Mesendoderm (in vitro differentiated cells): Measurements from ENCODE around the gene ZC3HAV1L.

Experiments used
- DNase-seq: peaks from one replicate; pipeline ENCODE4 v3.0.0; 2013
- H2AK5ac ChIP-seq: 2 replicates; pipeline ENCODE4 v1.6.1; 2013; ENCODE audit warnings: low read length, inconsistent platforms
- H2BK120ac ChIP-seq: 2 replicates; pipeline ENCODE4 v1.6.1; 2013; ENCODE audit warnings: low read depth, mild to moderate bottlenecking, low read length, moderate library complexity, mixed read lengths
- H2BK15ac ChIP-seq: replicated peaks from 2 replicates; pipeline ENCODE4 v1.6.1; 2013; ENCODE audit warnings: low read depth, mild to moderate bottlenecking, moderate library complexity
- H2BK5ac ChIP-seq: 2 replicates; pipeline ENCODE4 v1.6.1; 2013; ENCODE audit warnings: low read length, inconsistent platforms
- H3K18ac ChIP-seq: 2 replicates; pipeline ENCODE4 v1.6.1; 2013; ENCODE audit warnings: mild to moderate bottlenecking, low read length, mixed read lengths
- H3K23ac ChIP-seq: one replicate; pipeline ENCODE4 v1.6.1; 2013; ENCODE audit warnings: low read length
- H3K27ac ChIP-seq: 2 replicates; pipeline ENCODE4 v1.5.1; 2013; ENCODE audit warnings: low read depth, mild to moderate bottlenecking, inconsistent platforms, low read length, moderate library complexity
- H3K27me3 ChIP-seq: 2 replicates; pipeline ENCODE4 v1.6.1; 2013; ENCODE audit warnings: low read length, control low read depth, mild to moderate bottlenecking, inconsistent platforms; ENCODE audit not compliant: insufficient read depth, poor library complexity
- H3K36me3 ChIP-seq: 2 replicates; pipeline ENCODE4 v1.6.1; 2013; ENCODE audit warnings: low read length, inconsistent platforms; ENCODE audit not compliant: control insufficient read depth, insufficient read depth
- H3K4ac ChIP-seq: one replicate; pipeline ENCODE4 v1.6.1; 2013; ENCODE audit warnings: low read depth, mild to moderate bottlenecking, low read length, moderate library complexity
- H3K4me1 ChIP-seq: 2 replicates; pipeline ENCODE4 v1.6.1; 2013; ENCODE audit warnings: low read depth, low read length, inconsistent platforms; ENCODE audit not compliant: control insufficient read depth
- H3K4me2 ChIP-seq: 2 replicates; pipeline ENCODE4 v1.6.1; 2013; ENCODE audit warnings: low read length
- H3K4me3 ChIP-seq: 2 replicates; pipeline ENCODE4 v1.5.1; 2013; ENCODE audit warnings: mild to moderate bottlenecking, low read length
- H3K56ac ChIP-seq: one replicate; pipeline ENCODE4 v1.6.1; 2013; ENCODE audit warnings: low read length
- H3K79me1 ChIP-seq: 2 replicates; pipeline ENCODE4 v1.6.1; 2013; ENCODE audit warnings: low read length, inconsistent platforms
- H3K79me2 ChIP-seq: 2 replicates; pipeline ENCODE4 v1.6.1; 2013; ENCODE audit warnings: mild to moderate bottlenecking, low read length; ENCODE audit not compliant: control insufficient read depth, insufficient read depth
- H3K9ac ChIP-seq: 2 replicates; pipeline ENCODE4 v1.6.1; 2013; ENCODE audit warnings: low read length, inconsistent platforms
- H4K5ac ChIP-seq: one replicate; pipeline ENCODE4 v1.6.1; 2013; ENCODE audit warnings: low read length
- H4K8ac ChIP-seq: one replicate; pipeline ENCODE4 v1.6.1; 2013; ENCODE audit warnings: low read depth, mild to moderate bottlenecking, control low read depth, low read length, moderate library complexity
- WGBS: extraction: QIAGEN DNeasy Blood & Tissue Kit; methylation state at CpG from one replicate; pipeline ENCODE4 v1.1.7; 2013; ENCODE audit warnings: low lambda C conversion rate, missing lambda C conversion rate; ENCODE audit not compliant: insufficient coverage; ENCODE audit errors: extremely low coverage; 5-methylcytosine and 5-hydroxymethylcytosine counted together

Gene ZC3HAV1L

GRCh38 chr7:139044813-139045794 is 9.3 kb upstream of the ZC3HAV1L start:
- no peak overlapping the region for H4K8ac ChIP-seq
- H2AK5ac ChIP-seq: no peak overlapping the region
- peaks cover 7% of the 10 kb centered on the region for H3K36me3 ChIP-seq
- no peak for DNase-seq
- H3K56ac ChIP-seq: no peak overlapping the region
- H3K4me2 ChIP-seq: no peak overlapping the region
- no peaks in the 10 kb centered on the region for H3K27me3 ChIP-seq
- no peak overlapping the region for H3K4ac ChIP-seq
- H2BK15ac ChIP-seq: no peak overlapping the region
- H3K27ac ChIP-seq: no peak overlapping the region
- WGBS: 100% methylated on average over 1 of the region's 5 CpGs
- H3K79me2 ChIP-seq: no peaks in the 10 kb centered on the region
- no peak overlapping the region for H3K23ac ChIP-seq
- H2BK120ac ChIP-seq: no peak overlapping the region
- H3K4me1 ChIP-seq: no peaks in the 10 kb centered on the region
- H4K5ac ChIP-seq: no peak overlapping the region
- no peak overlapping the region for H3K4me3 ChIP-seq
- no peak overlapping the region for H3K9ac ChIP-seq
- no peak overlapping the region for H3K18ac ChIP-seq
- no peak overlapping the region for H2BK5ac ChIP-seq
- H3K79me1 ChIP-seq: no peaks in the 10 kb centered on the region

- no peaks in the 10 kb centered on the region for H3K27me3 ChIP-seq
- no peak overlapping the region for H3K27ac ChIP-seq
- no peak overlapping the region for H4K5ac ChIP-seq
- no peak for DNase-seq
- peaks cover 3% of the 10 kb centered on the region for H3K36me3 ChIP-seq
- no CpG with 5 or more reads among the region's 14 CpGs for WGBS
- no peak overlapping the region for H3K23ac ChIP-seq
- H3K4me3 ChIP-seq: no peak overlapping the region
- no peaks in the 10 kb centered on the region for H3K79me2 ChIP-seq
- no peak overlapping the region for H2BK5ac ChIP-seq
- no peak overlapping the region for H2BK15ac ChIP-seq
- no peak overlapping the region for H4K8ac ChIP-seq
- no peak overlapping the region for H2AK5ac ChIP-seq
- H3K4me2 ChIP-seq: no peak overlapping the region
- H3K4me1 ChIP-seq: no peaks in the 10 kb centered on the region
- no peak overlapping the region for H3K56ac ChIP-seq
- H3K18ac ChIP-seq: no peak overlapping the region
- no peaks in the 10 kb centered on the region for H3K79me1 ChIP-seq
- H2BK120ac ChIP-seq: no peak overlapping the region
- no peak overlapping the region for H3K9ac ChIP-seq
- no peak overlapping the region for H3K4ac ChIP-seq
Observed at GRCh38 chr7:139043823-139044812, 8.3 kb upstream of the ZC3HAV1L start.

GRCh38 chr7:139041378-139042085 is 5.7 kb upstream of the ZC3HAV1L start:
- Histone ChIP-seq H2BK120ac (no peak overlapping the region), H3K79me2 (no peaks in the 10 kb centered on the region), H3K36me3 (no peaks in the 10 kb centered on the region), H3K27ac (no peak overlapping the region), H4K5ac (no peak overlapping the region), H3K18ac (no peak overlapping the region), H3K79me1 (no peaks in the 10 kb centered on the region), H2BK15ac (no peak overlapping the region), H2AK5ac (no peak overlapping the region), H3K9ac (no peak overlapping the region), H3K4me2 (no peak overlapping the region), H3K23ac (no peak overlapping the region), H3K4me3 (no peak overlapping the region), H3K56ac (no peak overlapping the region), H2BK5ac (no peak overlapping the region), H3K4me1 (peaks cover 3% of the 10 kb centered on the region), H4K8ac (no peak overlapping the region), H3K27me3 (peaks cover 2% of the 10 kb centered on the region), H3K4ac (no peak overlapping the region)
- no CpG with 5 or more reads among the region's 6 CpGs for WGBS
- DNase-seq: no peak

GRCh38 chr7:139038691-139039090 is 2.8 kb upstream of the ZC3HAV1L start:
- H2BK15ac ChIP-seq: no peak overlapping the region
- no peak overlapping the region for H3K27ac ChIP-seq
- peaks cover 7% of the 10 kb centered on the region for H3K4me1 ChIP-seq
- WGBS: no CpG with 5 or more reads among the region's 2 CpGs
- no peak overlapping the region for H4K8ac ChIP-seq
- H3K36me3 ChIP-seq: no peaks in the 10 kb centered on the region
- no peak overlapping the region for H3K4ac ChIP-seq
- no peak overlapping the region for H3K9ac ChIP-seq
- no peak for DNase-seq
- H3K79me2 ChIP-seq: no peaks in the 10 kb centered on the region
- no peak overlapping the region for H4K5ac ChIP-seq
- no peak overlapping the region for H2BK5ac ChIP-seq
- no peak overlapping the region for H3K23ac ChIP-seq
- no peak overlapping the region for H3K4me2 ChIP-seq
- no peak overlapping the region for H2AK5ac ChIP-seq
- H2BK120ac ChIP-seq: no peak overlapping the region
- no peak overlapping the region for H3K18ac ChIP-seq
- H3K27me3 ChIP-seq: peaks cover 2% of the 10 kb centered on the region
- no peak overlapping the region for H3K56ac ChIP-seq
- H3K4me3 ChIP-seq: no peak overlapping the region
- peaks cover 6% of the 10 kb centered on the region for H3K79me1 ChIP-seq

GRCh38 chr7:139036901-139037300 is 1.1 kb upstream of the ZC3HAV1L start:
- H3K27ac ChIP-seq: no peak overlapping the region
- no peak overlapping the region for H3K56ac ChIP-seq
- H3K18ac ChIP-seq: no peak overlapping the region
- no peak overlapping the region for H2BK5ac ChIP-seq
- H2AK5ac ChIP-seq: no peak overlapping the region
- H2BK120ac ChIP-seq: no peak overlapping the region
- H3K4me3 ChIP-seq: no peak overlapping the region
- H3K36me3 ChIP-seq: no peaks in the 10 kb centered on the region
- H2BK15ac ChIP-seq: no peak overlapping the region
- no CpG with 5 or more reads among the region's 3 CpGs for WGBS
- no peaks in the 10 kb centered on the region for H3K79me2 ChIP-seq
- no peak for DNase-seq
- H3K79me1 ChIP-seq: peaks cover 8% of the 10 kb centered on the region
- H3K27me3 ChIP-seq: peaks cover 2% of the 10 kb centered on the region
- H3K23ac ChIP-seq: no peak overlapping the region
- H3K4ac ChIP-seq: no peak overlapping the region
- no peak overlapping the region for H4K8ac ChIP-seq
- H3K4me2 ChIP-seq: no peak overlapping the region
- peak overlapping the region; percentile 27 for H4K5ac ChIP-seq
- no peak overlapping the region for H3K9ac ChIP-seq
- peaks cover 7% of the 10 kb centered on the region for H3K4me1 ChIP-seq
